WTC11 (cell line): ENCODE results near the gene ELL3. TPM values are rescaled to one million over a fixed set of nuclear protein-coding genes. Genes with fewer than 3 reads are reported as not detected.
"Not testable (repeated sequence)": the region's sequence is repeated elsewhere in the genome, so short reads cannot be mapped to it uniquely, and the experiment has no call there.

Experiments
- ATAC-seq: fragments of 200-7000 bp; cut with Tn5 transposase; 2 replicates; pipeline ENCODE4 v1.10.0; 2021; ENCODE audit warnings: mild to moderate bottlenecking, moderate library complexity
- CTCF ChIA-PET: fragments of 300-600 bp; sonication (Branson Sonifier 250); formaldehyde crosslinking; loops from one replicate; lab custom pipeline; 2021; ENCODE audit warnings: antibody characterized with exemption; lab: Charles Lee
- POLR2A ChIA-PET: fragments of 350-600 bp; sonication (Branson Sonifier 250); formaldehyde crosslinking; loops from one replicate; lab custom pipeline; 2021; ENCODE audit warnings: antibody characterized with exemption; lab: Charles Lee
- DNase-seq: peaks from one replicate; pipeline ENCODE4 v3.0.0; 2021; ENCODE audit warnings: low spot score
- H3K27ac Mint-ChIP-seq: 2 replicates; pipeline ENCODE4 v1.8.0; 2021; ENCODE audit warnings: mixed read lengths
- H3K27me3 Mint-ChIP-seq: 2 replicates; pipeline ENCODE4 v1.8.0; 2021; ENCODE audit warnings: low read depth, mild to moderate bottlenecking, moderate library complexity, mixed read lengths
- H3K36me3 Mint-ChIP-seq: 2 replicates; pipeline ENCODE4 v1.8.0; 2021; ENCODE audit warnings: mixed read lengths
- H3K4me1 Mint-ChIP-seq: 2 replicates; pipeline ENCODE4 v1.8.0; 2022; ENCODE audit warnings: mixed read lengths
- H3K4me3 Mint-ChIP-seq: 2 replicates; pipeline ENCODE4 v1.8.0; 2021; ENCODE audit warnings: mild to moderate bottlenecking, moderate library complexity, mixed read lengths
- H3K9me3 Mint-ChIP-seq: 2 replicates; pipeline ENCODE4 v1.8.0; 2021; ENCODE audit warnings: mixed read lengths
- ELF4 ChIP-seq: sonication (generic); formaldehyde crosslinking; IDR thresholded peaks from 2 replicates; pipeline ENCODE4 v1.8.1; 2022; ENCODE audit warnings: low read depth, mild to moderate bottlenecking, moderate library complexity, missing genetic modification reagents
- GABPB1 ChIP-seq: sonication (generic); formaldehyde crosslinking; IDR thresholded peaks from 2 replicates; pipeline ENCODE4 v1.8.1; 2023; ENCODE audit warnings: mild to moderate bottlenecking, missing genetic modification reagents
- GRHL2 ChIP-seq: fragments of 250-450 bp; sonication (Bioruptor Pico); IDR thresholded peaks from 2 replicates; pipeline ENCODE4 v1.8.0; 2022; ENCODE audit warnings: mild to moderate bottlenecking, moderate library complexity; ENCODE audit not compliant: insufficient replicate concordance, severe bottlenecking
- IRF2 ChIP-seq: sonication (generic); formaldehyde crosslinking; IDR thresholded peaks from 2 replicates; pipeline ENCODE4 v1.8.0; 2022; ENCODE audit warnings: low read depth, missing genetic modification reagents, borderline replicate concordance
- JUN ChIP-seq: sonication (generic); formaldehyde crosslinking; IDR thresholded peaks from 2 replicates; pipeline ENCODE4 v1.8.0; 2023; ENCODE audit warnings: mild to moderate bottlenecking, missing genetic modification reagents
- KAT7 ChIP-seq: sonication (generic); formaldehyde crosslinking; IDR thresholded peaks from 2 replicates; pipeline ENCODE4 v1.8.1; 2023; ENCODE audit warnings: missing genetic modification reagents, mild to moderate bottlenecking, borderline replicate concordance
- MYBL2 ChIP-seq: sonication (generic); formaldehyde crosslinking; IDR thresholded peaks from 2 replicates; pipeline ENCODE4 v1.8.1; 2023; ENCODE audit warnings: mild to moderate bottlenecking, moderate library complexity, missing genetic modification reagents
- NFATC4 ChIP-seq: fragments of 250-450 bp; sonication (Bioruptor Pico); IDR thresholded peaks from 2 replicates; pipeline ENCODE4 v1.9.0; 2021; ENCODE audit warnings: mild to moderate bottlenecking
- NFE2L1 ChIP-seq: sonication (generic); formaldehyde crosslinking; IDR thresholded peaks from 2 replicates; pipeline ENCODE4 v1.8.1; 2023; ENCODE audit warnings: missing genetic modification reagents
- OVOL2 ChIP-seq: fragments of 250-450 bp; sonication (Bioruptor Pico); IDR thresholded peaks from 2 replicates; pipeline ENCODE4 v1.9.0; 2021; ENCODE audit warnings: mild to moderate bottlenecking, borderline replicate concordance
- PRRX2 ChIP-seq: fragments of 250-450 bp; sonication (Bioruptor Pico); IDR thresholded peaks from 2 replicates; pipeline ENCODE4 v1.8.0; 2021; ENCODE audit warnings: mild to moderate bottlenecking
- SMAD4 ChIP-seq: sonication (generic); formaldehyde crosslinking; IDR thresholded peaks from 2 replicates; pipeline ENCODE4 v1.8.0; 2022; ENCODE audit warnings: mild to moderate bottlenecking, missing genetic modification reagents
- SOX15 ChIP-seq: fragments of 250-450 bp; sonication (Bioruptor Pico); IDR thresholded peaks from 2 replicates; pipeline ENCODE4 v1.9.0; 2021; ENCODE audit warnings: mild to moderate bottlenecking
- ZNF317 ChIP-seq: sonication (generic); formaldehyde crosslinking; IDR thresholded peaks from 2 replicates; pipeline ENCODE4 v1.8.1; 2023; ENCODE audit warnings: low read depth, mild to moderate bottlenecking, moderate library complexity, missing genetic modification reagents, borderline replicate concordance
- ZNF423 ChIP-seq: fragments of 250-450 bp; sonication (Bioruptor Pico); IDR thresholded peaks from 2 replicates; pipeline ENCODE4 v2.1.2; 2022; ENCODE audit warnings: mild to moderate bottlenecking, moderate library complexity
- total RNA-seq: library from RNA; stranded (reverse); gene quantifications from 3 replicates; pipeline ENCODE4 v1.2.3, GENCODE V29; 2021
- TF ChIP-seq, protein P1 (sequence below): sonication (generic); formaldehyde crosslinking; IDR thresholded peaks from 2 replicates; pipeline ENCODE4 v1.8.0; 2022; ENCODE audit warnings: mild to moderate bottlenecking, missing genetic modification reagents
- TF ChIP-seq, protein P2 (sequence below): sonication (generic); formaldehyde crosslinking; IDR thresholded peaks from 2 replicates; pipeline ENCODE4 v1.8.1; 2022; ENCODE audit warnings: mild to moderate bottlenecking, moderate library complexity, missing genetic modification reagents
- TF ChIP-seq, protein P3 (sequence below): sonication (generic); formaldehyde crosslinking; IDR thresholded peaks from 2 replicates; pipeline ENCODE4 v1.8.1; 2022; ENCODE audit warnings: mild to moderate bottlenecking, missing genetic modification reagents, moderate library complexity, borderline replicate concordance
- TF ChIP-seq, protein P4 (sequence below): fragments of 250-450 bp; sonication (Bioruptor Pico); IDR thresholded peaks from 2 replicates; pipeline ENCODE4 v1.9.0; 2021; ENCODE audit warnings: mild to moderate bottlenecking
- TF ChIP-seq, protein P5 (sequence below): sonication (generic); formaldehyde crosslinking; IDR thresholded peaks from 2 replicates; pipeline ENCODE4 v1.8.1; 2022; ENCODE audit warnings: missing genetic modification reagents, borderline replicate concordance

ELL3 gene
- total RNA-seq, 1 experiment from 2014 or later = 8.8 TPM

DNA sequence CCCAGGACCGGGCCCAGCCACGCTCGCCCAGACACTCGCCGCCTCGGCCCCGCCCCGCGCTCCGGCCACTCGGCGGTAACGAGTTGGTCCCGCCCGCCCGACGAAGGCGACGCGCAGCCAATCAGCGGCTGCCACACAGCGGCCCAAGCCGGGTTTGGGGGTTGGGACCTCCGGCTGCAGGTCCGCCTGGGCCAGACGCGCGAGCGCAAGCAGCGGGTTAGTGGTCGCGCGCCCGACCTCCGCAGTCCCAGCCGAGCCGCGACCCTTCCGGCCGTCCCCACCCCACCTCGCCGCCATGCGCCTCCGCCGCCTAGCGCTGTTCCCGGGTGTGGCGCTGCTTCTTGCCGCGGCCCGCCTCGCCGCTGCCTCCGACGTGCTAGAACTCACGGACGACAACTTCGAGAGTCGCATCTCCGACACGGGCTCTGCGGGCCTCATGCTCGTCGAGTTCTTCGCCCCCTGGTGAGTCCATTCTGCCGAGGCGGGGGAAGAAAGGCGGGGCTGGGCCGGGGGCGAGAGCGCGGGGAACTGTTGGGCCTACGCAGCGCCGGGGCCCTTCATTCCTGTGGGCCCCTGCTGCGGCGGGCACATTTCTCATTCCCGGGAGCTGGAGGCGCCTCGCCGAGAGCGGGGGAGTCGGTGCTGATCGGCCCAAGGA, 30.4 kb downstream of the ELL3 start, which contains the start of gene PDIA3 (continued):
- TF ChIP-seq, protein P1, sequence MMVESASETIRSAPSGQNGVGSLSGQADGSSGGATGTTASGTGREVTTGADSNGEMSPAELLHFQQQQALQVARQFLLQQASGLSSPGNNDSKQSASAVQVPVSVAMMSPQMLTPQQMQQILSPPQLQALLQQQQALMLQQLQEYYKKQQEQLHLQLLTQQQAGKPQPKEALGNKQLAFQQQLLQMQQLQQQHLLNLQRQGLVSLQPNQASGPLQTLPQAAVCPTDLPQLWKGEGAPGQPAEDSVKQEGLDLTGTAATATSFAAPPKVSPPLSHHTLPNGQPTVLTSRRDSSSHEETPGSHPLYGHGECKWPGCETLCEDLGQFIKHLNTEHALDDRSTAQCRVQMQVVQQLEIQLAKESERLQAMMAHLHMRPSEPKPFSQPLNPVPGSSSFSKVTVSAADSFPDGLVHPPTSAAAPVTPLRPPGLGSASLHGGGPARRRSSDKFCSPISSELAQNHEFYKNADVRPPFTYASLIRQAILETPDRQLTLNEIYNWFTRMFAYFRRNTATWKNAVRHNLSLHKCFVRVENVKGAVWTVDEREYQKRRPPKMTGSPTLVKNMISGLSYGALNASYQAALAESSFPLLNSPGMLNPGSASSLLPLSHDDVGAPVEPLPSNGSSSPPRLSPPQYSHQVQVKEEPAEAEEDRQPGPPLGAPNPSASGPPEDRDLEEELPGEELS (CRISPR knock-in tag) = peak; percentile 81
- peak; percentile 90; the same call in 1 of the 2 replicates for TF ChIP-seq MYBL2
- TF ChIP-seq NFE2L1 (CRISPR knock-in tag) = 0 out of 2 replicates have a peak, but pooled peaks have one; percentile 71
- TF ChIP-seq, protein P2, sequence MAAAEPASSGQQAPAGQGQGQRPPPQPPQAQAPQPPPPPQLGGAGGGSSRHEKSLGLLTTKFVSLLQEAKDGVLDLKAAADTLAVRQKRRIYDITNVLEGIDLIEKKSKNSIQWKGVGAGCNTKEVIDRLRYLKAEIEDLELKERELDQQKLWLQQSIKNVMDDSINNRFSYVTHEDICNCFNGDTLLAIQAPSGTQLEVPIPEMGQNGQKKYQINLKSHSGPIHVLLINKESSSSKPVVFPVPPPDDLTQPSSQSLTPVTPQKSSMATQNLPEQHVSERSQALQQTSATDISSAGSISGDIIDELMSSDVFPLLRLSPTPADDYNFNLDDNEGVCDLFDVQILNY (CRISPR knock-in tag) = peak; percentile 94

DNA sequence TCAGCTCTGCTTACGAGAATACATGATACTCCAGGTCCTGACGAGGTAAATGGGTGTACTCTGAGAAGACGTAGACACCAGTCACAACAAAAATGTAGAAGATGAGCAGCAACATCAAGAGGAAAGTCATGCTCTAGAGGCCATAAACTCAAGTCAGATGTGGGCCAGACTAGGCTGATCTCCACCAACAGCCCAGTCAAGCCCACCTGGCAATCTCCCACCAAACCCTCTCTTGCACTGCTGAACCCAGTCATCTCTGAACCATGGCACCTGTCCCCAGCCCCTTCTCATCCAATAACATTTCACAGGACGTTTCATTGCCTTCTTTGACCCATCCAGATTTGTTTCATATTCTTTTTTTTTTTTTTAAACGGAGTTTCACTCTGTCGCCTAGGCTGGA, 41.4 kb downstream of the ELL3 start:
- POLR2A ChIA-PET = no interaction called here
- H3K27ac Mint-ChIP-seq = no peak overlapping the region

DNA sequence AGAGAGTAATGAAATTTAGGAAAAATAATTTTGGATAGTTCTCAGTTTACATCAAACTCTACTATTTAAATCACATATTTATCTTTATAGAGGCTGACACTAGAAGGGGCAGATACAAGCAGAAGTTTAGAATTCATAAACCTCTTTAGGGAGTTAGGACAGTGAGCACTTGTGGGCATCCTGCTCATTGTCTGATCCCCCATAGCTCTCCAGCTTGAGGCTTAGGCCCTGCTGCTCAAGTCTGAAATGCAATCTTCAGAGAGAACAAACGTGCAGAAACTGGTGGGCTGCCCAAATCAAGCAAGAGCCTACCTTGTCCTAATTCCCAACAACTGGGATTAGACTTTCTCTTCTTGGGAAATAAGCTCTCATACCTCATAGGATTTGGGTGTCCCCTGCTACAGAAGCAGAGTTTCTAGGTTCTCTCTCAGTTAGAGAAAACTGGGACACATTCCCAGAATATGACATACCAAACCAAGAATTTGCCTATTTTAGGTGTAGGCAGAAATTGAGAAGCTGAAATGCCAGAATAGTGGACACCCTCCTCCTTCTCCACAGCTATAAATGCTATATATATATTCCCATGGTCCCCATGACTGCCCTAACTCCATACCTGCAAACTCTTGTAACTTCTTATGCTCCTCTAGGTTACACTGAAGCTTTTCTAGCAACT, 48.6 kb downstream of the ELL3 start:
- POLR2A ChIA-PET, CTCF ChIA-PET, H3K4me1 Mint-ChIP-seq, H3K36me3 Mint-ChIP-seq, ATAC-seq, H3K27ac Mint-ChIP-seq, H3K4me3 Mint-ChIP-seq, DNase-seq: not testable (repeated sequence)
- H3K9me3 Mint-ChIP-seq = peaks cover 11% of the 10 kb centered on the region
- peaks cover 16% of the 10 kb centered on the region for H3K27me3 Mint-ChIP-seq

More for the DNA sequence above, 41.4 kb downstream of the ELL3 start:
- peaks cover 11% of the 10 kb centered on the region for H3K27me3 Mint-ChIP-seq
- no peaks in the 10 kb centered on the region for H3K36me3 Mint-ChIP-seq
- DNase-seq = no peak
- TF ChIP-seq OVOL2 (CRISPR knock-in tag) (no peak), GRHL2 (CRISPR knock-in tag) (no peak), ZNF317 (CRISPR knock-in tag) (no peak), PRRX2 (CRISPR knock-in tag) (no peak), IRF2 (CRISPR knock-in tag) (no peak), ELF4 (CRISPR knock-in tag) (no peak), GABPB1 (CRISPR knock-in tag) (no peak), JUN (CRISPR knock-in tag) (no peak), ZNF423 (CRISPR knock-in tag) (no peak), NFATC4 (CRISPR knock-in tag) (no peak), KAT7 (no peak), SMAD4 (CRISPR knock-in tag) (no peak), SOX15 (no peak)
- TF ChIP-seq, protein P3, sequence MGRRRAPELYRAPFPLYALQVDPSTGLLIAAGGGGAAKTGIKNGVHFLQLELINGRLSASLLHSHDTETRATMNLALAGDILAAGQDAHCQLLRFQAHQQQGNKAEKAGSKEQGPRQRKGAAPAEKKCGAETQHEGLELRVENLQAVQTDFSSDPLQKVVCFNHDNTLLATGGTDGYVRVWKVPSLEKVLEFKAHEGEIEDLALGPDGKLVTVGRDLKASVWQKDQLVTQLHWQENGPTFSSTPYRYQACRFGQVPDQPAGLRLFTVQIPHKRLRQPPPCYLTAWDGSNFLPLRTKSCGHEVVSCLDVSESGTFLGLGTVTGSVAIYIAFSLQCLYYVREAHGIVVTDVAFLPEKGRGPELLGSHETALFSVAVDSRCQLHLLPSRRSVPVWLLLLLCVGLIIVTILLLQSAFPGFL (CRISPR knock-in tag) = no peak
- TF ChIP-seq, protein P4, sequence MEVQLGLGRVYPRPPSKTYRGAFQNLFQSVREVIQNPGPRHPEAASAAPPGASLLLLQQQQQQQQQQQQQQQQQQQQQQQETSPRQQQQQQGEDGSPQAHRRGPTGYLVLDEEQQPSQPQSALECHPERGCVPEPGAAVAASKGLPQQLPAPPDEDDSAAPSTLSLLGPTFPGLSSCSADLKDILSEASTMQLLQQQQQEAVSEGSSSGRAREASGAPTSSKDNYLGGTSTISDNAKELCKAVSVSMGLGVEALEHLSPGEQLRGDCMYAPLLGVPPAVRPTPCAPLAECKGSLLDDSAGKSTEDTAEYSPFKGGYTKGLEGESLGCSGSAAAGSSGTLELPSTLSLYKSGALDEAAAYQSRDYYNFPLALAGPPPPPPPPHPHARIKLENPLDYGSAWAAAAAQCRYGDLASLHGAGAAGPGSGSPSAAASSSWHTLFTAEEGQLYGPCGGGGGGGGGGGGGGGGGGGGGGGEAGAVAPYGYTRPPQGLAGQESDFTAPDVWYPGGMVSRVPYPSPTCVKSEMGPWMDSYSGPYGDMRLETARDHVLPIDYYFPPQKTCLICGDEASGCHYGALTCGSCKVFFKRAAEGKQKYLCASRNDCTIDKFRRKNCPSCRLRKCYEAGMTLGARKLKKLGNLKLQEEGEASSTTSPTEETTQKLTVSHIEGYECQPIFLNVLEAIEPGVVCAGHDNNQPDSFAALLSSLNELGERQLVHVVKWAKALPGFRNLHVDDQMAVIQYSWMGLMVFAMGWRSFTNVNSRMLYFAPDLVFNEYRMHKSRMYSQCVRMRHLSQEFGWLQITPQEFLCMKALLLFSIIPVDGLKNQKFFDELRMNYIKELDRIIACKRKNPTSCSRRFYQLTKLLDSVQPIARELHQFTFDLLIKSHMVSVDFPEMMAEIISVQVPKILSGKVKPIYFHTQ (CRISPR knock-in tag) = no peak
- TF ChIP-seq, protein P5, sequence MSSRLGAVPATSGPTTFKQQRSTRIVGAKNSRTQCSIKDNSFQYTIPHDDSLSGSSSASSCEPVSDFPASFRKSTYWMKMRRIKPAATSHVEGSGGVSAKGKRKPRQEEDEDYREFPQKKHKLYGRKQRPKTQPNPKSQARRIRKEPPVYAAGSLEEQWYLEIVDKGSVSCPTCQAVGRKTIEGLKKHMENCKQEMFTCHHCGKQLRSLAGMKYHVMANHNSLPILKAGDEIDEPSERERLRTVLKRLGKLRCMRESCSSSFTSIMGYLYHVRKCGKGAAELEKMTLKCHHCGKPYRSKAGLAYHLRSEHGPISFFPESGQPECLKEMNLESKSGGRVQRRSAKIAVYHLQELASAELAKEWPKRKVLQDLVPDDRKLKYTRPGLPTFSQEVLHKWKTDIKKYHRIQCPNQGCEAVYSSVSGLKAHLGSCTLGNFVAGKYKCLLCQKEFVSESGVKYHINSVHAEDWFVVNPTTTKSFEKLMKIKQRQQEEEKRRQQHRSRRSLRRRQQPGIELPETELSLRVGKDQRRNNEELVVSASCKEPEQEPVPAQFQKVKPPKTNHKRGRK (CRISPR knock-in tag) = no peak
- TF ChIP-seq, all 79 proteins: peak for 0
- no peak overlapping the region for H3K4me3 Mint-ChIP-seq
- CTCF ChIA-PET = no interaction called here
- no peak for ATAC-seq
- H3K9me3 Mint-ChIP-seq = peaks cover 11% of the 10 kb centered on the region
- H3K4me1 Mint-ChIP-seq = no peaks in the 10 kb centered on the region

DNA sequence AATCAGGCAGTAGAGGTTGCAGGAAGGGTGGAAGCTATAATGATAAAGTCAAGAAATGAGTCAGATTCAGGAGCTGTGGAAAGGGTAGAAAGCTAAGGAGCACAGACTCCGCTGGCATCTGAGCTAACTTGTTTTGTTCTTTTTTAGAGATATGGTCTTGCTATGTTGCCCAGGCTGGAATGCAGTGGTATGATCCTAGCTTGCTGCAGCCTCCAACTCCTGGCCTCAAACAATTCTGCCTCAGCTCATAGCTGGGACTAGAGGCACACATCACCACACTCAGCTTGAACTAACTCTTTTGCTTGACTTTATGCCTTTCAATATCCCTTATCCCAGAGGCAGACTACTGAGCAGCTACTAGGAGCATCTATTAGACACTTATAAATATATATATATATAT, 50.5 kb downstream of the ELL3 start:
- DNase-seq, H3K27me3 Mint-ChIP-seq, H3K36me3 Mint-ChIP-seq, H3K9me3 Mint-ChIP-seq, H3K4me1 Mint-ChIP-seq, POLR2A ChIA-PET, ATAC-seq, CTCF ChIA-PET, H3K4me3 Mint-ChIP-seq, H3K27ac Mint-ChIP-seq: not testable (repeated sequence)
